DOHH2 (cell line): Measurements from ENCODE around the gene DCXR.

Experiments
- EZH2phosphoT487 ChIP-seq: fragments of 200-600 bp; sonication (generic); IDR thresholded peaks from 2 replicates; pipeline ENCODE4 v1.6.1; 2017; ENCODE audit warnings: borderline replicate concordance, mild to moderate bottlenecking, antibody characterized with exemption, low read length, moderate library complexity, mixed read lengths
- TF ChIP-seq, protein P1 (sequence below): fragments of 200-600 bp; sonication (generic); IDR thresholded peaks from one replicate; pipeline ENCODE4 v1.5.1; 2014; ENCODE audit warnings: antibody characterized with exemption, mild to moderate bottlenecking, low read depth, low read length; ENCODE audit not compliant: poor library complexity, severe bottlenecking

DNA sequence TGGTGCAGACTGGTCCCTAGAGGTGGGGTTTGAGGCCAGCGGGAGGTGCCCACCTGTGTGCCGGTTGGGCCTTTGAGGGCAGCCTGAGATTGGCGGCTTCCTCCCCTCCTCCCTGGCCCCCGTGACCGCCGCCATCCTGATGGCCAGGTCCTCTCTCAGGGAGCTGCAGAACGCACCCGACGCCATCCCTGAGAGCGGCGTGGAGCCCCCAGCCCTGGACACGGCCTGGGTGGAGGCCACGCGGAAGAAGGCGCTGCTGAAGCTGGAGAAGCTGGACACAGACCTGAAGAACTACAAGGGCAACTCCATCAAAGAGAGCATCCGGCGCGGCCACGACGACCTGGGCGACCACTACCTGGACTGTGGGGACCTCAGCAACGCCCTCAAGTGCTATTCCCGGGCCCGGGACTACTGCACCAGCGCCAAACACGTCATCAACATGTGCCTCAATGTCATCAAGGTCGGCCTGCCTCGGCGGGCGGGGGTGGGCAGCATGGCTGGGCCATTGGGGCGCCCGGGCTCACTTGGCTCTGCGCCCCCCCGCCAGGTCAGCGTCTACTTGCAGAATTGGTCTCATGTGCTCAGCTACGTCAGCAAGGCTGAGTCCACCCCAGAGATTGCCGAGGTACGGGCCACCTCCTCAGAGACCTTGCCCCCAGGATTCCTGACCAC is 17.0 kb upstream of the DCXR start:
- TF ChIP-seq, protein P1, sequence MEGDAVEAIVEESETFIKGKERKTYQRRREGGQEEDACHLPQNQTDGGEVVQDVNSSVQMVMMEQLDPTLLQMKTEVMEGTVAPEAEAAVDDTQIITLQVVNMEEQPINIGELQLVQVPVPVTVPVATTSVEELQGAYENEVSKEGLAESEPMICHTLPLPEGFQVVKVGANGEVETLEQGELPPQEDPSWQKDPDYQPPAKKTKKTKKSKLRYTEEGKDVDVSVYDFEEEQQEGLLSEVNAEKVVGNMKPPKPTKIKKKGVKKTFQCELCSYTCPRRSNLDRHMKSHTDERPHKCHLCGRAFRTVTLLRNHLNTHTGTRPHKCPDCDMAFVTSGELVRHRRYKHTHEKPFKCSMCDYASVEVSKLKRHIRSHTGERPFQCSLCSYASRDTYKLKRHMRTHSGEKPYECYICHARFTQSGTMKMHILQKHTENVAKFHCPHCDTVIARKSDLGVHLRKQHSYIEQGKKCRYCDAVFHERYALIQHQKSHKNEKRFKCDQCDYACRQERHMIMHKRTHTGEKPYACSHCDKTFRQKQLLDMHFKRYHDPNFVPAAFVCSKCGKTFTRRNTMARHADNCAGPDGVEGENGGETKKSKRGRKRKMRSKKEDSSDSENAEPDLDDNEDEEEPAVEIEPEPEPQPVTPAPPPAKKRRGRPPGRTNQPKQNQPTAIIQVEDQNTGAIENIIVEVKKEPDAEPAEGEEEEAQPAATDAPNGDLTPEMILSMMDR, result no peak
- TF ChIP-seq EZH2phosphoT487, result no peak
